Trophoblast cell (in vitro differentiated cells and primary cell): ENCODE data around the gene PRUNE2.

Source experiments
- DNase-seq, 2 donors: peaks; one replicate each; pipeline ENCODE4 v3.0.0-alpha.2; 2016
- H2AFZ ChIP-seq: 2 replicates; pipeline ENCODE4 v1.6.1; 2013; ENCODE audit warnings: low read length, moderate library complexity, mild to moderate bottlenecking; ENCODE audit not compliant: insufficient read depth, poor library complexity
- H2AK5ac ChIP-seq: 2 replicates; pipeline ENCODE4 v1.6.1; 2013; ENCODE audit warnings: mild to moderate bottlenecking, low read length
- H2BK120ac ChIP-seq: 2 replicates; pipeline ENCODE4 v1.6.1; 2013; ENCODE audit warnings: low read length, mild to moderate bottlenecking, moderate library complexity; ENCODE audit not compliant: insufficient read depth, poor library complexity
- H2BK12ac ChIP-seq: 2 replicates; pipeline ENCODE4 v1.6.1; 2013; ENCODE audit warnings: mild to moderate bottlenecking, low read length, moderate library complexity
- H2BK5ac ChIP-seq: 2 replicates; pipeline ENCODE4 v1.6.1; 2013; ENCODE audit warnings: low read length, low read depth, moderate library complexity, mild to moderate bottlenecking; ENCODE audit not compliant: poor library complexity
- H3K14ac ChIP-seq: 2 replicates; pipeline ENCODE4 v1.6.1; 2013; ENCODE audit warnings: mild to moderate bottlenecking, low read length
- H3K18ac ChIP-seq: 2 replicates; pipeline ENCODE4 v1.6.1; 2013; ENCODE audit warnings: mild to moderate bottlenecking, low read length
- H3K23ac ChIP-seq: 2 replicates; pipeline ENCODE4 v1.6.1; 2013; ENCODE audit warnings: low read length
- H3K27ac ChIP-seq: 2 replicates; pipeline ENCODE4 v1.5.1; 2013; ENCODE audit warnings: low read depth, mild to moderate bottlenecking, inconsistent platforms, low read length, moderate library complexity
- H3K27me3 ChIP-seq: 2 replicates; pipeline ENCODE4 v1.6.1; 2013; ENCODE audit warnings: inconsistent platforms, mild to moderate bottlenecking, low read length, moderate library complexity; ENCODE audit not compliant: insufficient read depth
- H3K36me3 ChIP-seq, 2 experiments: 1 replicate in 1 of 2; 2 replicates in 1 of 2; pipeline ENCODE4 v1.6.1; 2013; ENCODE audit warnings: low read length in 2 of 2, mild to moderate bottlenecking in 2 of 2, moderate library complexity in 1 of 2; ENCODE audit not compliant: insufficient read depth in 2 of 2, control insufficient read depth in 1 of 2
- H3K4ac ChIP-seq: 2 replicates; pipeline ENCODE4 v1.6.1; 2013; ENCODE audit warnings: low read depth, mild to moderate bottlenecking, low read length, moderate library complexity
- H3K4me1 ChIP-seq, 2 experiments: 1 replicate in 1 of 2; 2 replicates in 1 of 2; pipeline ENCODE4 v1.6.1; 2013; ENCODE audit warnings: low read length in 2 of 2, mild to moderate bottlenecking in 2 of 2, moderate library complexity in 1 of 2; ENCODE audit not compliant: insufficient read depth in 2 of 2, control insufficient read depth in 1 of 2
- H3K4me2 ChIP-seq: 2 replicates; pipeline ENCODE4 v1.6.1; 2013; ENCODE audit warnings: inconsistent platforms, mild to moderate bottlenecking, low read length, moderate library complexity
- H3K4me3 ChIP-seq: 2 replicates; pipeline ENCODE4 v1.5.1; 2013; ENCODE audit warnings: mild to moderate bottlenecking, low read depth, low read length, inconsistent platforms
- H3K79me1 ChIP-seq: one replicate; pipeline ENCODE4 v1.6.1; 2013; ENCODE audit warnings: low read length
- H3K79me2 ChIP-seq: 2 replicates; pipeline ENCODE4 v1.6.1; 2013; ENCODE audit warnings: low read length, mild to moderate bottlenecking; ENCODE audit not compliant: control insufficient read depth, insufficient read depth, poor library complexity
- H3K9ac ChIP-seq: 2 replicates; pipeline ENCODE4 v1.6.1; 2013; ENCODE audit warnings: mild to moderate bottlenecking, low read length
- H3K9me3 ChIP-seq: 2 replicates; pipeline ENCODE4 v1.6.1; 2013; ENCODE audit warnings: low read depth, mild to moderate bottlenecking, control low read depth, inconsistent platforms, low read length; ENCODE audit not compliant: insufficient read depth
- H4K12ac ChIP-seq: 2 replicates; pipeline ENCODE4 v1.6.1; 2013; ENCODE audit warnings: low read depth, mild to moderate bottlenecking, low read length, moderate library complexity
- H4K8ac ChIP-seq: 2 replicates; pipeline ENCODE4 v1.6.1; 2013; ENCODE audit warnings: low read depth, mild to moderate bottlenecking, low read length, moderate library complexity
- H4K91ac ChIP-seq: one replicate; pipeline ENCODE4 v1.6.1; 2013; ENCODE audit warnings: low read depth, mild to moderate bottlenecking, low read length, moderate library complexity
- WGBS: extraction: QIAGEN DNeasy Blood & Tissue Kit; methylation state at CpG from one replicate; pipeline ENCODE4 v1.1.7; 2013; ENCODE audit warnings: missing lambda C conversion rate; ENCODE audit not compliant: insufficient read length, insufficient coverage; ENCODE audit errors: extremely low coverage; 5-methylcytosine and 5-hydroxymethylcytosine counted together

PRUNE2 gene

DNA sequence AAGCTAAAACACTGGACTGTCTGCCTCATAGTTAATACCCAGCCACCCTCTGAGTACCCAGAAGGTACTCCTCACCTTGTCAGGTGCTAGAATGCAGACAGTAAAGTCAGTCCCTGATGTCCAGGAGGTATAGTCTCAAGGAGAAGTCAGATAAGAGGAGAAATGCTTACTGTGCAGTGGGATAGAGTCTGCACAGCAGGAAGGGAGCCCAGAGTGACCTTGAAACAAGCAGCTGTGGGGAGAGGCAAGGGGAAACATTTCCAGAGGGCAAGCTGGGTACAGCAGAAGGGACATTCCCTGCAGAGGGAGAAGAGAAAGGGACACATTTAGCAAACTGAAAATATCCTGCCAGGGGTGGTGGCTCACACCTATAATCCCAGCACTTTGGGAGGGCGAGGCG is 324.2 kb downstream of the PRUNE2 start:
- Histone ChIP-seq H4K12ac (no peak overlapping the region), H3K79me1 (no peaks in the 10 kb centered on the region), H3K4me2 (no peak overlapping the region), H3K18ac (no peak overlapping the region), H3K4ac (no peak overlapping the region), H3K27ac (no peak overlapping the region), H3K4me3 (no peak overlapping the region), H2BK5ac (no peak overlapping the region), H4K8ac (no peak overlapping the region), H2BK120ac (no peak overlapping the region), H3K9me3 (no peaks in the 10 kb centered on the region), H3K27me3 (no peaks in the 10 kb centered on the region), H3K4me1 (no peaks in the 10 kb centered on the region), H2AFZ (no peak overlapping the region), H3K23ac (no peak overlapping the region), H3K14ac (no peak overlapping the region), H4K91ac (no peak overlapping the region), H3K36me3 (no peaks in the 10 kb centered on the region), H3K79me2 (no peaks in the 10 kb centered on the region), H2BK12ac (no peak overlapping the region), H2AK5ac (no peak overlapping the region), H3K9ac (no peak overlapping the region)
- WGBS: no CpG with 5 or more reads among the region's 2 CpGs
- no peak for DNase-seq

DNA sequence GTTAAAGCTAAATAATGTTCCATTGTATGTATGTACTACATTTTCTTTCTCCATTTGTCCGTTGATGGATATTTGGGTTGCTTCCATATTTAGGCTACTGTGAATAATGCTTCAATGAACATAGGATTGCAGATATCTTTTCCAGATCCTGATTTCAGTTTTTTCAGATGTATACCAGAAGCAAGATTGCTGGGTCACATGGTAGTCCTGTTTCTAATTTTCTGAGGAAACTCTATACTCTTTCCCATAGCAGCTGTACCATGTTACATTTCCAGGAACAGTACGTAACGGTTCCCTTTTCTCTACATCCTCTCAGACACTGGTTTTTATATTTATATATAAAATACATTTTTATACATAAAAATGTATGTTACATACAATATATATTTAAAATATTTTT is 325.1 kb downstream of the PRUNE2 start:
- no peak overlapping the region for H3K4me2 ChIP-seq
- no peak overlapping the region for H2AK5ac ChIP-seq
- no peak overlapping the region for H3K9ac ChIP-seq
- no peak overlapping the region for H2BK120ac ChIP-seq
- no peaks in the 10 kb centered on the region for H3K79me2 ChIP-seq
- no peak overlapping the region for H3K23ac ChIP-seq
- H3K27me3 ChIP-seq: no peaks in the 10 kb centered on the region
- no peak overlapping the region for H4K91ac ChIP-seq
- H3K79me1 ChIP-seq: no peaks in the 10 kb centered on the region
- no peak overlapping the region for H4K8ac ChIP-seq
- H4K12ac ChIP-seq: no peak overlapping the region
- no peaks in the 10 kb centered on the region for H3K9me3 ChIP-seq
- peaks cover 0 to 2% of the 10 kb centered on the region in 2 experiments for H3K4me1 ChIP-seq
- no peak overlapping the region for H3K4me3 ChIP-seq
- no CpG with 5 or more reads among the region's 3 CpGs for WGBS
- no peak for DNase-seq
- no peak overlapping the region for H3K4ac ChIP-seq
- no peak overlapping the region for H3K18ac ChIP-seq
- H3K36me3 ChIP-seq: no peaks in the 10 kb centered on the region
- H2BK5ac ChIP-seq: no peak overlapping the region
- no peak overlapping the region for H3K27ac ChIP-seq
- no peak overlapping the region for H2AFZ ChIP-seq
- no peak overlapping the region for H2BK12ac ChIP-seq
- H3K14ac ChIP-seq: no peak overlapping the region

DNA sequence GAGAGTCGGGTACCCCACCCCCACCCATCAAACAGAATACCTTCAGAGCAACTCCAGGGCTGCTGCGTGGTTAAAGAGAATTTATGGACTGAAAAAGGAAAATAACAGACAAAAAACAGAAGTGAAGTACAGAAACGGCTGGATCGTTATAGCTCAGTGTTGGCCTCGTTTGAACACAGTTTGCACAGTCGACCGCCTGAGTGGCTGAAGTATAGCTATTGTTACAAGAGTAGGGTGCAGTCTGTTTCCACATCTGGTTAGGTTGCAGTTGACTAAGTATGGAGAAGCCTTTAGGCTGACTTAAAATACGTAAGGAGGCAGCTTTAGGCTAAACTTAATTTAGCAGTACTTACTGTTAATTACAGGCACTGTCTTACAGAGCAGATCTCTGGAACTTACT is 325.7 kb downstream of the PRUNE2 start:
- WGBS: no CpG with 5 or more reads among the region's 8 CpGs
- no peaks in the 10 kb centered on the region for H3K27me3 ChIP-seq
- H3K4ac ChIP-seq: no peak overlapping the region
- no peak overlapping the region for H3K27ac ChIP-seq
- no peak overlapping the region for H4K8ac ChIP-seq
- no peak overlapping the region for H2BK12ac ChIP-seq
- no peak overlapping the region for H3K14ac ChIP-seq
- peaks cover 2% of the 10 kb centered on the region in 2 experiments for H3K4me1 ChIP-seq
- no peak overlapping the region for H2BK120ac ChIP-seq
- no peak overlapping the region for H2AK5ac ChIP-seq
- no peak overlapping the region for H2BK5ac ChIP-seq
- H3K18ac ChIP-seq: no peak overlapping the region
- H3K4me2 ChIP-seq: no peak overlapping the region
- H3K4me3 ChIP-seq: no peak overlapping the region
- H3K36me3 ChIP-seq: no peaks in the 10 kb centered on the region
- no peaks in the 10 kb centered on the region for H3K79me1 ChIP-seq
- H2AFZ ChIP-seq: no peak overlapping the region
- H4K91ac ChIP-seq: no peak overlapping the region
- no peaks in the 10 kb centered on the region for H3K9me3 ChIP-seq
- H3K9ac ChIP-seq: no peak overlapping the region
- H4K12ac ChIP-seq: no peak overlapping the region
- no peak for DNase-seq
- no peaks in the 10 kb centered on the region for H3K79me2 ChIP-seq
- H3K23ac ChIP-seq: no peak overlapping the region

DNA sequence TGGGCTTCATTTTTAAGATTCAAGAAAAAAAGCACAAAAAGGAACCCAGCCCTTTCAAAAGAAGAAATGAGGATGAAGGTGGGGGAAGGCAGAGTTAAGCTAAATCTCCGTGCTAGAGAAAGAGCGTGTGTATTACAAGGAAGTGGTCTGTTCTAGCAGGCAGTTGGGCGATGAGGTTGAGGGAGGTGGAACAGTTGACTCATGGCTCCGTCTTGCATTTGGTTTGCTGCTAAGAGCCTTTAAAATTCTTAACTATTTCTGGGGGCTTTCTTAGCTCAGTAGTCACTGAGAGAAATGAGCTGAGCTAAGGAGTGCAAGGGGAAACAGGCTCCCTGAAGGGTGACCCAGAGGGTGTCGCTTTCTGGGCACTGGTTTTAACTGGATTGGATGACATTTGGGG is 329.6 kb downstream of the PRUNE2 start:
- H3K4me1 ChIP-seq: peaks cover 2% of the 10 kb centered on the region in 2 experiments
- no peak overlapping the region for H2AK5ac ChIP-seq
- no peak overlapping the region for H2BK5ac ChIP-seq
- H3K36me3 ChIP-seq: no peaks in the 10 kb centered on the region
- no peaks in the 10 kb centered on the region for H3K79me1 ChIP-seq
- WGBS: no CpG with 5 or more reads among the region's 5 CpGs
- no peak overlapping the region for H4K12ac ChIP-seq
- no peak overlapping the region for H3K9ac ChIP-seq
- no peaks in the 10 kb centered on the region for H3K27me3 ChIP-seq
- H3K4me3 ChIP-seq: no peak overlapping the region
- no peak overlapping the region for H2AFZ ChIP-seq
- H3K23ac ChIP-seq: no peak overlapping the region
- no peaks in the 10 kb centered on the region for H3K9me3 ChIP-seq
- no peak overlapping the region for H3K27ac ChIP-seq
- H3K4me2 ChIP-seq: no peak overlapping the region
- no peak overlapping the region for H2BK12ac ChIP-seq
- peak; percentile 66 to 74 for DNase-seq
- H3K18ac ChIP-seq: no peak overlapping the region
- H4K91ac ChIP-seq: no peak overlapping the region
- H3K14ac ChIP-seq: no peak overlapping the region
- H3K79me2 ChIP-seq: no peaks in the 10 kb centered on the region
- H3K4ac ChIP-seq: no peak overlapping the region
- H2BK120ac ChIP-seq: no peak overlapping the region
- H4K8ac ChIP-seq: no peak overlapping the region
